ENCODE results near the gene LRRC61. TPM values are rescaled to one million over a fixed set of nuclear protein-coding genes. Genes with fewer than 3 reads are reported as not detected.

Gene LRRC61, protein sequence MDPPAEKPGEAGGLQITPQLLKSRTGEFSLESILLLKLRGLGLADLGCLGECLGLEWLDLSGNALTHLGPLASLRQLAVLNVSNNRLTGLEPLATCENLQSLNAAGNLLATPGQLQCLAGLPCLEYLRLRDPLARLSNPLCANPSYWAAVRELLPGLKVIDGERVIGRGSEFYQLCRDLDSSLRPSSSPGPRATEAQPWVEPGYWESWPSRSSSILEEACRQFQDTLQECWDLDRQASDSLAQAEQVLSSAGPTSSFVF
- total RNA-seq = 0.16 TPM in 1 of 2 replicates, not detected in the other

DNA sequence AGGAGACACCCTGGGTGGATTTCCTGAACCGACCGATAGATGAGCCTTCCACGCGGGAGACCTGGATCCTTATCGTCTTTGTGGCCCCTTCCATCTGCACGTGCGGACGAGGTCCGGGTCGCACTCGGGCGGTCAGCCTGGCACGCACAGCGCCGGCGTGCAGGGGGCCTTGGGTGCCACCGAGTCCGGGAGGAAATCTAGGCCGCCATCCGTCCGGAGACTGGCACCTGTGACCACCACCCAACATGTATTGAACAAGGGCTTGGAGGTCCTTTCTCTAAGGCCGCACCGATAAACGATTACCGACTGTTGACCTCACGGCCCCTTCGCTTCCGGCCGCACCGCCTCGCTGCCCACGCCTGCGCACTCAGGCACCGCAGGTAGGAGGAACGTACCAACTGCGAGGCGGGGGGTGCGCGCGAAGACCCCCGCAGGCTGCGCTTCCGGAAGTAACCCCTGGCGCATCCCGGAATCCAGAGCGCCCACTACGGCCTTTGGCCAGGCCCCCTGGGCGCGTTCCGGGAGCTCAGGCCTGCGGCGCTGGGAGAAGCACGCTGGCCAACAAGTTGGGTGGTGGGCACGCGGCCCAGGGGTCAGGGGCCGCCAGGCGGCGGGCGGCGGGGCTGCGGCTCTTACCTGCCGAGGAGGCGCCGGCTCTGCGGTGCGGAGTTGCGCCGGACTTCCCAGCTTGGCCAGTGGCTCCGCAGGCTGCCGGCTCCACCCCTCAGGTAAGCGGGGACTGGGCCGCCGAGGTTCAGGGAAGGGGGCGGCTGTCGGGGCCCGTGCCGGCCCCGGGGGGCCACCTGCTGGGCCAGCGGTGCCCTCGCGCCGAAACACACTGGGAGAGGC lies at the start of gene LRRC61, which contains the start of gene ACTR3C:
Gene LRRC61 (plus strand): TSS at position 523 of the 849 bp plus-strand sequence. CDS start 13,507 bp downstream, outside the sequence.
Gene ACTR3C (minus strand): TSS at position 713 of the 849 bp plus-strand sequence. CDS start 28,249 bp downstream, outside the sequence.

DNA sequence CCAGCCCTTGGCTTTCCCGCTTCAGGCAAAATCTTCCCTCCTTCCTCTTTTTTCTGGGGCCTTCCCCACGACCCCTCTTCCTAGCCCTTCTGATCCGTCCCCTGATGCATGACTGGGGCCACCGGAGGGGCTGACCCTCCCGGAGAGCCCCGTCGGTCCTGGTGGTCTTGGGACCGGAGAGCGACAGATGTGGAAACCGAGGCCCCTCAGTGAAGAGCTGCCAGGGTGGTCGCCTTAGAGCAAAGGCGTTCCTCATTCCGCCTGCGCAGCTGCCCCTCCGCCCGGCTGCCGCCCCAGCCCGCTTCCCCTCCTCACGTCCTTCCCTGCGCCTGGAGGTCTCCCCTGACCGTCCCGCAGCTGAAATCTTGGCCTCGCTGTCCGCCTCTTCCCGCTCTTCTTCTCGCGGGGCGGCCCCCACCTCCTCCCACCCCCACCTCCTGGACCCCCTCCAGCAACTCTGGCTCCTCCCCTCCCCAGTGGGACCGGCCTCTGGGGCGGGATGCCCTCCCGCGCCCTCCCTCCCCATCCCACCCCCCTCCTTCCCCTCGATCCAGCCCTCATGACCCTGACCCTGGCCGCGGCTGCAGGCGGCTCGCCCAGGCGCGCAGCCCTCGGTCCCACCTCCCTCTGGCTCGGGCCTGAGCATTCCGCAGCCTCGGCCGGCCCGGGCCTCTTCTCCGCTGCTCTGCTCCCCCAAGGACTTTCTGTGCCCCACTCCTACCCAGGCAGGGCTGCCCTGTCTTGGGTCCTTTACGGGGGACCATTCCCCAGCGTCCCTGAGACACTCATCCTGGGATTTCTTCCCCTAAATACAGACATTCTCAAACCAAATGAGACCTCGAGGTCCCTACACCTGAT lies 18.3 kb downstream of the LRRC61 start, which contains the start of gene RARRES2:
Gene RARRES2 (minus strand): TSS at position 367 of the 858 bp plus-strand sequence. CDS start 1,020 bp downstream, outside the sequence.

DNA sequence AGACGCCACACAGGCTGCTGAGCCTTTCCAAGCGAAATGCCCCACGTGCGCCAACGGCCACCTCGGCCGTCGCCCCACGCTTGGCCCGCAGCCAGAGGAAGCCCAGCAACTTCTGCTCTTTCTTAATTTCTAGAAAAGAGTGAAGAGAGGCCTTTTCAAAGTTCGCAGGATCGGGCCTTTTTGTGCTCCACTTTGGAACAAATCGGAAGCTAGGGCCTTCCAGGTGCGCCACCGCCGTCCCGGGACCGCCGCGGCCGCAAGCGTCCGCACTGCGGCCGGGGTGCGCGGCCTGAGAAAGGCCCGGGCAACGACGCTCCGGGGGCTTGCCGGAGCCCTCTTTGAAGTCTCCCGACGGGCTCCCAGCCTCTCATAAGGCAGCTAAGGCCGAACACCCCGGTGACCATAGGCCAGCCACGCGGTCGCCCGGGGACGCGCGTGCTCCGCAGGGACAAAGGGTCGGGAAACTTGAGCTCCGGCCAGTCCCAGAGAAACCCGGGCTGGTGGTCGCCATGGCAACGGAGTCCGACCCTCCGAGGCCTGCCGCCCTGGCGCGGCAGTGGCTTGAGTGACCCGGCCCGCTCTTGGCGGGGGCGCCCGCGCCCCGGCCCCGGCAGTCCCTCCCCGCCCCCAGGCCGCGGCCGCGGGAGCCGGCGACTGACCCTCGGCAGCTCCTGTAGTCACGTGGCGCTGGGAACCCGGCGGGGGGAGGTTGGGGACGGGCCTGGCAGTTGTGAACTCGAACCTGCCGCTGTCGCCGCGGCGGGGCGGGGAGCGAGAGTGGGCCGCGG lies 45.1 kb downstream of the LRRC61 start, which contains the start of gene REPIN1:
Gene REPIN1 (plus strand): TSS at position 727 of the 788 bp plus-strand sequence. CDS start 890 bp downstream, outside the sequence.

DNA sequence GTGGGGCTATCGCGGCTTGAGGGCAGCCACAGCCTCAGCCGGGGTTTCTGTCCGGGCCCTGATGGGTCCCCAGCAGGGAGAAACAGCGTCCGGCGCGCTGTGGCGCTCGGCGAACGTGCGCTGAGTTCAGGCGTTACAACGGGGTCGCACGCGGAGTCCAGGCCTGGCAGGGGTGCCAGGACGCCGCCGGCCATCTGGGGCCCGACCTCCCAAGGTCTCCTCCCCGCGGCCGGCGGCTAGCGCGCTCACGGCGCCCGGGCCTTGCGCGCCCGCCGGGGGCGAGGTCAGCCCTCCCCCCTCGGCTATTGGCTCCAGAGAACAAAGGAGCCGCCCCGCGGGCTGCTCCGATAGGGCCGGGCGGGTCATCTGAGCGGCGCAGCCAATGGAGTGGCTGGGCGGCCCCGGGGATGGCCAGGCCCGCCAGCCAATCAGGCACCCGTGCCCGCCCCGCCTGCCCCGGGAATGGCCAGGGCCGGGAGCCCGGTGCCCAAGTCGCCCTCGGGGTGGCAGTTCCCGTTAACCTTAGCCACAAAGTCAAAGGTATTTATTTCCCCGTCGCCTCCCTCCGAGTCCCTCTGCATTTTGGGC lies 55.8 kb downstream of the LRRC61 start, which contains the start of gene ZNF775:
Gene ZNF775 (plus strand): TSS at position 478 of the 588 bp plus-strand sequence. CDS start 9,141 bp downstream, outside the sequence.

Other genes starting within 250 kb of the LRRC61 start
- gene ACTR3C, start 190 bp downstream of the LRRC61 start, total RNA-seq = not detected in 2 replicates
- gene RARRES2, start 18.3 kb downstream of the LRRC61 start, total RNA-seq = 7.8 TPM in 1 of 2 replicates, not detected in the other
- 48.1 and 48.2 TPM in 2 replicates for gene REPIN1, start 45.5 kb downstream of the LRRC61 start, total RNA-seq
- 2.3 TPM in 2 replicates for gene ZNF775, start 56.0 kb downstream of the LRRC61 start, total RNA-seq
- gene GIMAP8, start 127.3 kb downstream of the LRRC61 start, total RNA-seq = under 0.01 and 0.81 TPM in 2 replicates
- gene GIMAP7, start 191.5 kb downstream of the LRRC61 start, total RNA-seq = not detected in 2 replicates
- 1.8 and 3.7 TPM in 2 replicates for gene GIMAP4, start 244.0 kb downstream of the LRRC61 start, total RNA-seq

Data from cardiac atrium fibroblast (primary cell).